HCT116 (cell line): ENCODE measurements around the gene NEK9.
A peak's percentile ranks its signal among the peaks of the same experiment; 100 is the strongest.

Experiments used
- ATF3 ChIP-seq: IDR thresholded peaks from 2 replicates; pipeline ENCODE4 v1.6.1; 2012
- CTCF ChIP-seq, 3 experiments: fragments of 200-600 bp in 1 of 3; sonication (generic) in 1 of 3; IDR thresholded peaks in 2 of 3; conservative IDR thresholded peaks in 1 of 3; 2 replicates each; pipeline ENCODE4 v1.5.1; 2012 to 2017; ENCODE audit warnings: low read depth in 2 of 3, low read length in 2 of 3, antibody characterized with exemption in 1 of 3, borderline replicate concordance in 1 of 3, control low read depth in 1 of 3, mild to moderate bottlenecking in 1 of 3, mixed read lengths in 1 of 3, mixed run types in 1 of 3, moderate library complexity in 1 of 3; ENCODE audit not compliant: insufficient read depth in 1 of 3
- POLR2A ChIP-seq: IDR thresholded peaks from 2 replicates; pipeline ENCODE4 v1.7.0; 2011; ENCODE audit warnings: borderline replicate concordance; ENCODE audit not compliant: insufficient read depth, insufficient read length; ENCODE audit errors: extremely low read depth
- POLR2AphosphoS5 ChIP-seq: IDR thresholded peaks from 2 replicates; pipeline ENCODE4 v1.6.1; 2011; ENCODE audit warnings: mild to moderate bottlenecking, low read depth, low read length, moderate library complexity
- SRF ChIP-seq: IDR thresholded peaks from 2 replicates; pipeline ENCODE4 v1.6.1; 2012; ENCODE audit warnings: low read depth
- YY1 ChIP-seq: IDR thresholded peaks from 2 replicates; pipeline ENCODE4 v1.6.1; 2011; ENCODE audit warnings: low read length, low read depth, moderate library complexity, mild to moderate bottlenecking; ENCODE audit not compliant: insufficient replicate concordance; ENCODE audit errors: extremely low read depth
- ZNF274 ChIP-seq: fragments of 200-500 bp; sonication (Bioruptor generic); IDR thresholded peaks from 2 replicates; pipeline ENCODE4 v1.6.1; 2014; ENCODE audit warnings: mild to moderate bottlenecking, low read depth, low read length, inconsistent platforms
- TF ChIP-seq, protein P1 (sequence below): IDR thresholded peaks from 2 replicates; pipeline ENCODE4 v1.6.1; 2012

GRCh38 chr14:75127903-75128595, 1.2 kb upstream of the NEK9 start:
- TF ChIP-seq POLR2A, result no peak
- no peak for TF ChIP-seq SRF
- TF ChIP-seq CTCF (IDR thresholded peaks at IDR 0.05 in 2 of 3, conservative IDR thresholded peaks at IDR 0.05 in 1 of 3; ENCODE audit: borderline replicate concordance in 1 of 3, insufficient read depth in 1 of 3, low read depth in 2 of 3, low read length in 2 of 3), result no peak
- no peak for TF ChIP-seq POLR2AphosphoS5
- no peak for TF ChIP-seq ATF3
- TF ChIP-seq ZNF274, result no peak
- no peak for TF ChIP-seq YY1
- TF ChIP-seq, protein P1, sequence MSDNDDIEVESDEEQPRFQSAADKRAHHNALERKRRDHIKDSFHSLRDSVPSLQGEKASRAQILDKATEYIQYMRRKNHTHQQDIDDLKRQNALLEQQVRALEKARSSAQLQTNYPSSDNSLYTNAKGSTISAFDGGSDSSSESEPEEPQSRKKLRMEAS, result peak; percentile 78
